ENCODE results near the gene CXCR1.

Gene CXCR1

DNA sequence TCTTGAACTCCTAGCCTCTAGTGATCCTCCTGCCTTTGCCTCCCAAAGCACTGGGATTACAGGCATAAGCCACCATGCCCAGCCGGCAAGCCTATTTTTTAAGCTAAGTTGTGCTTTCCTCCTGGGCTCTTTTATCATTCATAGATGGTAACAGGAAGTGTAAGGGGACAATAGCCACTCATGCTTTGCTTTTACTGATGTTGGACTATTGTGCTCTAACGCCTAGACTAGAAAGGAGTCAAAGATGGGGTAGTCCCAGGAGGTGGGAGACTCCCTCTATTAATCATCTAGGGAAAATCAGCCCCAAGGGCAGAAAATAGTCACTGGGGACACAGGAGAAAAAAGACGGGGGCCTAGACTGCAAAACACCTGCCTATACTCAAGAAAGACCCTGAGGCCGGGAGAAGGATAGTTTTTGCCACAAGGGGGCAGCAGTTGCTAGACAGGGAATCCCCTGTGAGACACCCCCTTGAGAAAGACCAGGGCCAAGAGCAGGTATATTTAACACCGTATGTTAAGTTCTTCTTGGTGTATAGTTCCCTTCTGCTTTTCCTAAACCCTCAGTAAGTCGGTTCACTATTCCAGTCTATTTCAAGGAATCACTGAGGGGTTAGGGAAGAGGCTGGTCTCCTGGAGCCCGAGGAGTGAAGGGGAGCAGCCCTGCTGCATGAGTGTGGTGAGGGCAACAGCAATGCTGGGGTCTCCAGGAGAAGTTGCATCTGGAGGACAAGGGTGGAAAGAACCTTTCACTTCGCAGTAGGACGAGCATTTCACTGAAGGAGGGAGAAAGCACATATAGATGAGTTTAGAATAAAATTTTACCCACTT is 2.1 kb upstream of the CXCR1 start:
- Histone ChIP-seq H3K36me3 (ENCODE audit: control insufficient read depth in 2 of 2, insufficient read depth in 2 of 2, low read length in 2 of 2) (no peaks in the 10 kb centered on the region), H3K9ac (ENCODE audit: low read depth in 1 of 2, low read length in 2 of 2) (no peak overlapping the region), H3K9me3 (ENCODE audit: control insufficient read depth in 2 of 2, low read length in 2 of 2) (no peaks in the 10 kb centered on the region), H3K27me3 (ENCODE audit: control insufficient read depth in 2 of 2, insufficient read depth in 2 of 2, low read length in 2 of 2) (peaks cover 0 to 3% of the 10 kb centered on the region in 2 donors), H3K27ac (ENCODE audit: low read depth in 2 of 2, low read length in 2 of 2) (no peak overlapping the region), H3K4me1 (ENCODE audit: control insufficient read depth in 2 of 2, insufficient read depth in 2 of 2, low read length in 2 of 2) (no peaks in the 10 kb centered on the region), H3K4me3 (ENCODE audit: low read length in 2 of 2) (no peak overlapping the region)

DNA sequence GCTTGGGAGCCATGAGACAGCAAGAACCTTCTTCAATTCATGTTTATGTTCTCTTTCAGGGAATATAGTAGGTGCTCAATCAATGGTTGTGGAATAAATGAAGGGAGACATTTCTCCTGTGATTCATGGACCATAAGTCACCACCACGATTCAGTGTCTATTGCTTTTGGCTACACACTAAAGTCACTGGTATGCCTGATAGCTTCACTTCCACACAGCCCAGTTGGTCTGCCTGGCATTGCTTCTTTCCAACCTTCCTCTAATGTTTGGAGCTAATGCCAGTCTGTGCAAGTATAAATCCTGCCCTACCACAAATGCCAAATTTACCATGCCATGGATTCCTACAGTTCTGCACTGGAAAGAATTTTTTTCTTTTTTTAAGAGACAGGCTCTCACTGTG is 1.3 kb upstream of the CXCR1 start:
- no peaks in the 10 kb centered on the region for H3K36me3 ChIP-seq (ENCODE audit: control insufficient read depth in 2 of 2, insufficient read depth in 2 of 2, low read length in 2 of 2)

DNA sequence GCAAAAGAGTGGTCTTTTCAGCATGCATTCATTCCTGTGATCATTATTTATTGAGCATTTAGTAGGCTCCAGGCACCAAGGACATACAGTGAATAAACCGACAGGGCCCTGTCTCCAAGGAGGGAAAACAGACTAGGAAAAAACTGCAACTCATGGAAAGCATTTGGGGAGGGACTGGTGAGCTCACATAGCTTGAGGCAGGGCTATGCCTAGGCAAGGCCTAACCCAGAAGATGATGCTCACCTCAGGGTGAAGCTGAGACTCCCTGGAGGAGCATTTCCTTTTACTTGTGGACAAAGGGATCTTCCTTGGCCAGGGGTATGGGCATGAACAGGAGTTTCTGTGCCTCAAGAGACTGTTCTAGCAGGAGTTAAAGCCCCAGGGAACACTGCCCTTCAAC is 3.9 kb downstream of the CXCR1 start:
- no peak overlapping the region for H3K27ac ChIP-seq (ENCODE audit: low read depth in 2 of 2, low read length in 2 of 2)
- H3K4me3 ChIP-seq (ENCODE audit: low read length in 2 of 2) = no peak overlapping the region
- H3K4me1 ChIP-seq (ENCODE audit: control insufficient read depth in 2 of 2, insufficient read depth in 2 of 2, low read length in 2 of 2) = no peaks in the 10 kb centered on the region
- H3K27me3 ChIP-seq (ENCODE audit: control insufficient read depth in 2 of 2, insufficient read depth in 2 of 2, low read length in 2 of 2) = no peaks in the 10 kb centered on the region
- no peaks in the 10 kb centered on the region for H3K9me3 ChIP-seq (ENCODE audit: control insufficient read depth in 2 of 2, low read length in 2 of 2)
- no peak overlapping the region for H3K9ac ChIP-seq (ENCODE audit: low read depth in 1 of 2, low read length in 2 of 2)
- H3K36me3 ChIP-seq (ENCODE audit: control insufficient read depth in 2 of 2, insufficient read depth in 2 of 2, low read length in 2 of 2) = no peaks in the 10 kb centered on the region

More for the DNA sequence above, 1.3 kb upstream of the CXCR1 start:
- Histone ChIP-seq H3K4me3 (ENCODE audit: low read length in 2 of 2) (no peak overlapping the region), H3K9me3 (ENCODE audit: control insufficient read depth in 2 of 2, low read length in 2 of 2) (no peaks in the 10 kb centered on the region), H3K4me1 (ENCODE audit: control insufficient read depth in 2 of 2, insufficient read depth in 2 of 2, low read length in 2 of 2) (no peaks in the 10 kb centered on the region), H3K27me3 (ENCODE audit: control insufficient read depth in 2 of 2, insufficient read depth in 2 of 2, low read length in 2 of 2) (peaks cover 0 to 3% of the 10 kb centered on the region in 2 donors), H3K9ac (ENCODE audit: low read depth in 1 of 2, low read length in 2 of 2) (no peak overlapping the region), H3K27ac (ENCODE audit: low read depth in 2 of 2, low read length in 2 of 2) (no peak overlapping the region)

DNA sequence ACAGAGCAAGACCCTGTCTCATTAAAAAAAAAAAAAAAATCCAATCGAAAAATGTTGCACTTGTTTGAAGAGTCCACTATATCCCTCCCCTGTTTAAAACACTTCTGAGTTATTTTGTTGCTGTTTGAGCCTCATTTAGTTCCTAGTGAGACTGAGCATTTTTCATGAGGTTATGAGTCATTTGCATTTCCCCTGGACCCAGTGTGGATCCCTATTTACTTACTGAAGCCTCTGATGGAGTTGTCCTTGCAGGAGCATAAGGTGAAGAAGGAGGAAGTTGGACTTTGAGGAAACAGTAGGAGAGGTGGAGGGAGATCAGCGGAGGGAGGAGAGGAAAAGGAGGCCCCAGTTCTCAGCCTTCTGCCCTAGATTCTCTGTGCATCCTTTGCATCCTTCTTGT is 5.1 kb downstream of the CXCR1 start:
- Histone ChIP-seq H3K36me3 (ENCODE audit: control insufficient read depth in 2 of 2, insufficient read depth in 2 of 2, low read length in 2 of 2) (no peaks in the 10 kb centered on the region), H3K9me3 (ENCODE audit: control insufficient read depth in 2 of 2, low read length in 2 of 2) (no peaks in the 10 kb centered on the region), H3K9ac (ENCODE audit: low read depth in 1 of 2, low read length in 2 of 2) (no peak overlapping the region), H3K4me3 (ENCODE audit: low read length in 2 of 2) (no peak overlapping the region), H3K27ac (ENCODE audit: low read depth in 2 of 2, low read length in 2 of 2) (no peak overlapping the region), H3K4me1 (ENCODE audit: control insufficient read depth in 2 of 2, insufficient read depth in 2 of 2, low read length in 2 of 2) (no peaks in the 10 kb centered on the region), H3K27me3 (ENCODE audit: control insufficient read depth in 2 of 2, insufficient read depth in 2 of 2, low read length in 2 of 2) (no peaks in the 10 kb centered on the region)

DNA sequence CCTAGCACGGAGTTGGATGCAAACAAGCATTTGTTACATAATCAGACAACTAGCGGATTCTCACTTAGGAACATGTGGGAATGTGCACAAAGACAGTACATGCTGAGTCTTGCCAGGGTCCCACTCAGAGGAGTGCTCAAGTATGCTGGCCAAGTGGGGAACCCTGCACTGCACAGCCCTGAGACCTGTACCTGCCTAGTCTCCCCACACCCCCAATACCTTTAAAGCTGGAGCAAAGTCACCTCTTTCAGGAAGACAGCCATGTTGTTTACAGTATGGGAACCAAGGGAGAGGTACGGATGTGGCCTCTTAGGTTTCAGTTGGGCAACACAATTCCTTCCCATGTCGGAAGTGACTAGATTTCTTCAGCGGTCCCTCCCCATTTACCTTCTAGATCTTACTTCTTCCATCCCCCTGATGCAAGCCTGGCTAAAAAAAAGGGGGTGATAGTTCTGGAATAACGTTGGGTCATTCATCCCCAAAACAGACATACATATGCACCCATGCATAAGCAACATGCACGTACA is 10.7 kb downstream of the CXCR1 start:
- H3K27ac ChIP-seq (ENCODE audit: low read depth in 2 of 2, low read length in 2 of 2) = no peak overlapping the region
- no peaks in the 10 kb centered on the region for H3K27me3 ChIP-seq (ENCODE audit: control insufficient read depth in 2 of 2, insufficient read depth in 2 of 2, low read length in 2 of 2)
- H3K36me3 ChIP-seq (ENCODE audit: control insufficient read depth in 2 of 2, insufficient read depth in 2 of 2, low read length in 2 of 2) = no peaks in the 10 kb centered on the region
- H3K9me3 ChIP-seq (ENCODE audit: control insufficient read depth in 2 of 2, low read length in 2 of 2) = no peaks in the 10 kb centered on the region
- no peaks in the 10 kb centered on the region for H3K4me1 ChIP-seq (ENCODE audit: control insufficient read depth in 2 of 2, insufficient read depth in 2 of 2, low read length in 2 of 2)
- H3K4me3 ChIP-seq (ENCODE audit: low read length in 2 of 2) = no peak overlapping the region
- H3K9ac ChIP-seq (ENCODE audit: low read depth in 1 of 2, low read length in 2 of 2) = no peak overlapping the region

DNA sequence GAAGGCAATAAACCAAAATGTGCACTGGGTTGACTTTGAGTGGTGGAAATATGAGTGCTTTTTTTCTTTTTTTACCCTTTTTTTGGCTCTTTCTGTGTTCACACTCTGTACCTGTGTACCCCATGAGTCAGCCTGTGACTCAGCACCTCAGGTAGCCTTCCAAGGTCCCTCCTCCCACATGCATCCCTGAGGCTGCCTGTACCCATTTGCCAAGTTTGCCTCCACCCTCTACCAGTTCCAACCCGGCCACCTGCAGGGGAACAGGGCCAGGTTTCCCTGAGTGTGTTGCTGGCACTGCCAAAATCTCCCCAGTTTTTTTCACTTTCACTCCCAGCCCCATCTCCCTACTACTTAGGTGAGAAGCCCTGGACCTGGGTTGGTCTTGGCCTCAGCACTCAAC is 14.0 kb downstream of the CXCR1 start:
- Histone ChIP-seq H3K36me3 (ENCODE audit: control insufficient read depth in 2 of 2, insufficient read depth in 2 of 2, low read length in 2 of 2) (no peaks in the 10 kb centered on the region), H3K9me3 (ENCODE audit: control insufficient read depth in 2 of 2, low read length in 2 of 2) (no peaks in the 10 kb centered on the region), H3K27me3 (ENCODE audit: control insufficient read depth in 2 of 2, insufficient read depth in 2 of 2, low read length in 2 of 2) (no peaks in the 10 kb centered on the region), H3K4me1 (ENCODE audit: control insufficient read depth in 2 of 2, insufficient read depth in 2 of 2, low read length in 2 of 2) (no peaks in the 10 kb centered on the region), H3K27ac (ENCODE audit: low read depth in 2 of 2, low read length in 2 of 2) (no peak overlapping the region), H3K9ac (ENCODE audit: low read depth in 1 of 2, low read length in 2 of 2) (no peak overlapping the region), H3K4me3 (ENCODE audit: low read length in 2 of 2) (no peak overlapping the region)

DNA sequence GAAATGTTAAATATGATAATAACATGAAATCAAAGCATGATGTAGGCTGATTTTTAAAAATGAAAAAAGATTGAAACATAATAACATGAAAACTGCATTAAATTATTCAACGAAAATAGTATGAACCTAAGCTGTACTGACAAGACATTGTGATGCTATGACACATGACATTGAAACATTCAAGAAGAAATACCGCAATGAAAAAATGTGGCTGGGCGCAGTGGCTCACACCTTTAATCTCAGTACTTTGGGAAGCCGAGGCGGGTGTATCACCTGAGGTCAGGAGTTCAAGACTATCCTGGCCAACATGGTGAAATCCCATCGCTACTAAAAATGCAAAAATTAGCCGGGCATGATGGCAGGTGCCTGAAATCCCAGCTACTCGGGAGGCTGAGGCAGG is 14.6 kb downstream of the CXCR1 start:
- H3K36me3 ChIP-seq (ENCODE audit: control insufficient read depth in 2 of 2, insufficient read depth in 2 of 2, low read length in 2 of 2) = no peaks in the 10 kb centered on the region
- H3K9me3 ChIP-seq (ENCODE audit: control insufficient read depth in 2 of 2, low read length in 2 of 2) = no peaks in the 10 kb centered on the region
- no peak overlapping the region for H3K27ac ChIP-seq (ENCODE audit: low read depth in 2 of 2, low read length in 2 of 2)
- H3K4me1 ChIP-seq (ENCODE audit: control insufficient read depth in 2 of 2, insufficient read depth in 2 of 2, low read length in 2 of 2) = no peaks in the 10 kb centered on the region
- no peak overlapping the region for H3K9ac ChIP-seq (ENCODE audit: low read depth in 1 of 2, low read length in 2 of 2)
- no peak overlapping the region for H3K4me3 ChIP-seq (ENCODE audit: low read length in 2 of 2)
- H3K27me3 ChIP-seq (ENCODE audit: control insufficient read depth in 2 of 2, insufficient read depth in 2 of 2, low read length in 2 of 2) = no peaks in the 10 kb centered on the region

DNA sequence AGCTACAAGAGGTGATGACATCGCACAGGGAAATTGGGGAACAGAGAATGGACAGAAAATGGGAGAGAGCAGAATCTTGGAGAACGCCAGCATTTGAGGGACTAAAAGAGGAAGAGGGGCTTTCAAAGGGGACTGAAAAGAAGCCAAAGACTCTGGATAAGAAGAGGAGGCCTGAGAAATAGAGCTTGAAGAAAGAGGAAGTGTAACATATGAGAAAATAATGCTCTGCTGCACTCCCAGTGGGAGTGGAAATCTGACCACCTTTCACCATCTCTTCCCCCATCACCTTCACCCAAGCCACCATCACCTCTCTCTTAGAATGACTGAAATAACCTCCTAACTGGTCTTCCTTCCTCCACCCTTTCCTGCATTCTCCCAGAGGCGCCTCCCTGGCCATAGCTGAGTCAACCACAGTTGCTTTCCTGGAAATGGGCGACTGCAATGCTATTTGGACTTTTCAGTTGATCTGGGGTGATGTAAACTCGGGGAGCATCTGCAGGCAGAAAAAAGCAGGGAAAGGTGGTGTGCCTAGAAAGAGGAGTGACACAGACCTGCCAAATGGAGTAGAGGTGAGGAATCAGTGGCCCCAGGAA is 16.8 kb downstream of the CXCR1 start:
- H3K27ac ChIP-seq (ENCODE audit: low read depth in 2 of 2, low read length in 2 of 2) = no peak overlapping the region
- H3K36me3 ChIP-seq (ENCODE audit: control insufficient read depth in 2 of 2, insufficient read depth in 2 of 2, low read length in 2 of 2) = no peaks in the 10 kb centered on the region
- no peaks in the 10 kb centered on the region for H3K4me1 ChIP-seq (ENCODE audit: control insufficient read depth in 2 of 2, insufficient read depth in 2 of 2, low read length in 2 of 2)

DNA sequence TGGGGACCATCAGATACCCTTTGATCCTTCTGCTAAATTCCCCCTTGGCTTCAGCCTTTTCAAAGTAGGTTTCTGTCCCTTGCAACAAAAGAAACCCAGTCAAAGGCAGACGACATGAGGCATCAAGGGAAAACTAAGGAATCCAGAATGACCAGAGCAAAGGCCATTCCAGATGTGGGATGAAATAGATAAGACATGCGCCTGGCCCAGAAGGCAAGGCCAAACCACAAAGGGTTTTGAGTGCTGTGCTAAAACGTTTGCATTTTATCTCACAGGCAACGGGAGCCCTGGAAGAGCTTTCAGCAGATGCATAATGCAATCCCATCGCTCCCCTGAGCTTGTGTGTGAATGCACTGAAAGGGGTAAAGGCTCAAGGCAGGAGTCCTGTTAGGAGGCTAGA is 17.7 kb downstream of the CXCR1 start:
- Histone ChIP-seq H3K27ac (ENCODE audit: low read depth in 2 of 2, low read length in 2 of 2) (no peak overlapping the region), H3K9ac (ENCODE audit: low read depth in 1 of 2, low read length in 2 of 2) (no peak overlapping the region), H3K4me1 (ENCODE audit: control insufficient read depth in 2 of 2, insufficient read depth in 2 of 2, low read length in 2 of 2) (no peaks in the 10 kb centered on the region), H3K36me3 (ENCODE audit: control insufficient read depth in 2 of 2, insufficient read depth in 2 of 2, low read length in 2 of 2) (no peaks in the 10 kb centered on the region), H3K9me3 (ENCODE audit: control insufficient read depth in 2 of 2, low read length in 2 of 2) (no peaks in the 10 kb centered on the region), H3K27me3 (ENCODE audit: control insufficient read depth in 2 of 2, insufficient read depth in 2 of 2, low read length in 2 of 2) (no peaks in the 10 kb centered on the region), H3K4me3 (ENCODE audit: low read length in 2 of 2) (no peak overlapping the region)

More for the DNA sequence above, 16.8 kb downstream of the CXCR1 start:
- H3K9ac ChIP-seq (ENCODE audit: low read depth in 1 of 2, low read length in 2 of 2) = no peak overlapping the region
- no peaks in the 10 kb centered on the region for H3K9me3 ChIP-seq (ENCODE audit: control insufficient read depth in 2 of 2, low read length in 2 of 2)
- H3K27me3 ChIP-seq (ENCODE audit: control insufficient read depth in 2 of 2, insufficient read depth in 2 of 2, low read length in 2 of 2) = no peaks in the 10 kb centered on the region
- H3K4me3 ChIP-seq (ENCODE audit: low read length in 2 of 2) = no peak overlapping the region

DNA sequence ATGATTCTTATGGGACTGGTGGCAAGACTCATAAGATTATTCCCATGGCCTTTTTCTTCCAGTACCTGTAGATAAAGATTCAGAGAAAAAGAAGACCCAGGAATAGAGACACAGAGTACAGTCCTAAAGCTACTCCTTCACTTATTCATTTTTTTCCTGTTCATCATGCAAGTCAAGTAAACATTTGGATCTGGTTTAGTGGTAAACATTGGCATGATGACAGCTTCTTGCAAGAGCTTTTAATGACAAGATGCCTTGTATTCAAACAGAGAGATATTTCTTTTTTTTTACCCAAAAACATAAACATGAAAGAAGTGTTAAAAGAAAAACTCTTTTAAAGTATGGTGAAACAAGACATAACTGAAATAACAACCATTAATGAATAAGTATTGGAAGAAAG is 20.7 kb downstream of the CXCR1 start:
- H3K27ac ChIP-seq (ENCODE audit: low read depth in 2 of 2, low read length in 2 of 2) = no peak overlapping the region
- no peaks in the 10 kb centered on the region for H3K4me1 ChIP-seq (ENCODE audit: control insufficient read depth in 2 of 2, insufficient read depth in 2 of 2, low read length in 2 of 2)
- no peak overlapping the region for H3K9ac ChIP-seq (ENCODE audit: low read depth in 1 of 2, low read length in 2 of 2)
- no peak overlapping the region for H3K4me3 ChIP-seq (ENCODE audit: low read length in 2 of 2)
- H3K36me3 ChIP-seq (ENCODE audit: control insufficient read depth in 2 of 2, insufficient read depth in 2 of 2, low read length in 2 of 2) = no peaks in the 10 kb centered on the region
- no peaks in the 10 kb centered on the region for H3K27me3 ChIP-seq (ENCODE audit: control insufficient read depth in 2 of 2, insufficient read depth in 2 of 2, low read length in 2 of 2)
- no peaks in the 10 kb centered on the region for H3K9me3 ChIP-seq (ENCODE audit: control insufficient read depth in 2 of 2, low read length in 2 of 2)

Measured in mucosa of rectum (tissue), 2 donors.